A549 treated with AZD9567 at 1 μM for 4 hours (cell line): ENCODE data around the gene NCKIPSD. TPM values are rescaled to one million over a fixed set of nuclear protein-coding genes. Genes with fewer than 3 reads are reported as not detected.

Source experiments
- total RNA-seq: library from RNA; stranded (reverse); fragments of 200-300 nt; extraction: Qiagen RNA extraction; gene quantifications from 5 replicates; pipeline ENCODE4 v1.2.3, GENCODE V29; 2022; ENCODE audit not compliant: insufficient read depth

The NCKIPSD gene
- 9.9 to 13.6 TPM (median 11.5 TPM) in 5 replicates for total RNA-seq

DNA sequence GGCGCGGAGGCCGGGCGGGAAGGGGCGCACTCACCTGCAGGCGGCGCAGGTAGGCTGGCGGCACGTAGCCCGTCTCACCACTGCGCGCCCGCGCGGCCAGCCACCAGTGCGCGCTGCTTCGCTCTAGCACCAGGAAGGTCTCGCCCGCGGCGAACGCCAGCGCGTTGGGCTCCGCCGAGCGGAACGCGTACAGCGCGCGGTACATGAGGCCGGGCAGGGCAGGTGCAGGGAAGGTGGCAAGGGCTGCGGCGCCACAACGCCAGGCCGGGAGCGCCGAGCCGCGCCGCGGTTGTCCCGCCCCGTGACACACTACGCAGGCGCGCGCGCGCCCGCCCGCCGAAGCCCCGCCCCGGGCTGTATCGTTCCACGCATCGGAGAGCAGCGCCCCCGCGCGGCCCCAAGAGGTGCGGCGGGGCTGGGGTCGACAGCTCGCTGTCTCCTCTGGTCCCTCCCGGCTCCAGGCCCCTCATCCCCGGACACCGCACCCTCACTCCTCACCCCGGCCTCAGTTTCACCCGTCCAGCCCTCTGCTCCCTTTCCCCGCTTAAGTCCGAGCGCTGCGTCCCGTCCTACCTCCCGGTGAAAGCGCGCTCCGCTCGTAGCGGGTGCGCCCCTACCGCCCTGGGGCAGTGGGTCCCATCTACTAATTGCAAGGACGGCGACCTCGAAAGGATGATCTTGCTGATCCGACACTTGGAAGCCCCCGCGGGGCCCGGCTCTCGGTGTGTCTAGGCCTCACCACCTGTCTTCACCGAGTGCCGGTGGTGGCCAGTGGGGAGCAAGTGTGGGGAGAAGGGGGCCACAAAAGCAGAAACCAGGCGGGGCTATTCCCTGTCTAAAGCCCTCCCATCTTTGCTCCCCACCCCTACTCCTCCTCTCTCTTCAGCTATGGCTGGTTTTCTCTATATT, at the start of gene NCKIPSD:
TSS of gene NCKIPSD (minus strand) at position 313 of the 909 bp plus-strand sequence. CDS start at position 205, 108 bp downstream.

DNA sequence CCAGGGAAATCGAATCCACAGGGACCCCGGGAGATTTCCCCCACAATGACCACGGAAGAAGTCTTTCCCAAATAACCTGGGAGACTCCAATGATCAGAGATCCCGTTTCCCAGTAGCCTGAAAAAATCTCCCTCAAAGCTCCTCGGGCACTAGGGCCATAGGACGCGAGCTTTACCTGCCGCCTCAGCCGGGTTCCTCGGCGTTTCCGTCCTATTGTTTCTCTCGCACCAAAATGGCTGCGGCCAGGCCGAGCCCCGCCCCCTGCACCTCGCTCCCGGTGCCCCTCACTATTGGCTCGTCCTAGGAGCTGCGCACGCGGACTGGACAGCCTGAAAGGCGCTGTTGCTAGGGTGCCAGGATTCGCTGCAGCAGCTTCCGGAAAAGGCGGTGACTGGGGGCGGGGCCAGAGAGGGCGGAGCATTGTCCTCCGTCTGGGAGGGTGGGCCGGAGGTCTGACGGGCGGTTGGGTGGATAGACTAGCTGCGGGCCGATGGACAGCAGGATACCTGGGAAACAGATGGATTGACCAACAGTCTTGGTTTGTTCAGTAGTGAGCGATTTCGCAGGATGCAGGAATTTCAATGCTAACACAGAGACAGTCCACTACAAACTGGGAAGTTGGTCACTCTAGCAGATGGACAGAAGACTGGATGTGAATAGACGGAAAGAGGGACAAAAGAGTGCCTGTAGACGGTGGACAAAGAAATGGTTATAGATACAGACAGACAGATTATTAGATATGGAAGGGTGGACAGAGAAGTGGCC, 31.4 kb upstream of the NCKIPSD start, which contains the start of gene IP6K2:
TSS of gene IP6K2 (minus strand) at position 240 of the 765 bp plus-strand sequence. CDS start 21,930 bp downstream, outside the sequence.

DNA sequence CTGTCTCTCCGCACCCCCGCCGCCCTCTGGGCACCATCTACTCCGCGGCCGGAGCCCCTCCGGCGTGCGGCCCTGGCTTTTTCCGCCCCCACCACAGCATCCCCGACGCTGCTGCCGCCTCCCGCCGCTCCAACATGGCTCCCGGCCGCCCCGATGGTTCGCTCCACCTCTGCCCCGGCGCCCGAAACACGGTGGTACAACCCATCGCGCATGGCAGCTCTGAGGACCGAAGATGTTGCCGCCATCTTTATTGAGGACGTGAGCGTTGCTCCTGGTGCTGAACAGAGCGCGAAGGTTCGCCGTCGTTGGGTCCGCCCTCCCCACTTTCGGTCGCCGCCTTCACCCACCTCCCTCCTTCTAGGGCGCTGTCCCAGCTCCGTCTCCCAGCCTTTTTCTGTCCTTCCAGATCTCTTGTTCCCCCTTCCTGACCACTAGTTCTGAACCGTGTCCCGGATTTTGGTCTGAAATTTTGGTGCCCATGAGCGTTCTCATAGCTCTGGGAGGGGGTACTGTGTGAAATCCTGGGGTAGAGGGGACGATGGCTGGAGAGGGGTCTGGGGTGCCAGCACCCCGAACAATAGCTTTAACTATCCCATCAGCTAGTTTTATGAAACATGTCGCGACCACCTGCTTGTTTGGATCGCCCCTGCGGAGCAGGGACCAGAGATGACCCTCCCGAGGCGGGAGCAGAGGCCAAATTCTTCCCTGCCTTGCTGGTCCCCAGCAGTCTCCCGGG, 22.8 kb downstream of the NCKIPSD start, which contains the start of gene CELSR3:
TSS of gene CELSR3 (minus strand) at position 134 of the 736 bp plus-strand sequence. CDS start 252 bp downstream, outside the sequence.

DNA sequence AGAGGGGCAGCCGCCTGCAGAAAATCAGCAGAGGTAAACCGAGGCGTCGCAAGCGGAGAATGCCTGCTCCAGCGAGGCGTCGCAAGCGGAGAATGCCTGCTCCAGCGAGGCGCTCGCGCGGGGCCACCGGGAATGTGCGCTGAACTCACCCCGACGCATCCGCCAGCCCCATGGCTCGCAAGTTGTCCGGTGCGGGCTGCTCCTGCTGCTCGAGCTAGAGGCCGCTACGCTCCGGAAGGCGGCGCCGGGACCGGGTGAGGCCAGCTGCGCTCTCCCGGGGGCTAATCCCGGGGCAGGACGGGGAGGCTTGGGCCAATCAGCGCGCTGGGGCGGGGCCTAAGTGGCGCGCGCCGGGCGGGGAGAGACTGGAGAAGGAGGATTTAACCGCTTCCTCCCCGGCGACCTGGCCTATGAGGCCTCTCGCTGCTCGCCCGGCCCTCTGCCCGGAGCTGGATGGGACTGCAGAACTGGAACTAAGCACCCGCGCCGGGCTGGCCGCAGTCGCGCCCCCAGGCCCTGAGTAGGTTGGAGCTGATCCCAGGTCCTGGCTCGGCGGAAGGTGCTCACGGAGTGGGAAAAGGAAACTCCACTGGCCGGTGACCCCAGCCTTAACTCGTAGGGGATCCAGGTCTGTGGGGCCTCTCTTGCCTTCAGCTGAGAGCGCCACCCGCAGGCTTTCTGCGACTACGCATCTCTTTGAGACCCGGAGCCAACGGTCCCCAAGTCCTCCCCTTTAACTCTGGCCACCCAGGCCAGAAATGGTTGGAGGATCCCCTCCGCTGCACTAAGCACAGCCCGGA, 50.3 kb downstream of the NCKIPSD start, which contains the start of gene SLC26A6:
TSS of gene SLC26A6 (minus strand) at position 240 of the 800 bp plus-strand sequence. CDS start at position 172, 68 bp downstream.

Other genes starting within 250 kb of the NCKIPSD start
- 24.0 to 33.2 TPM (median 26.9 TPM) in 5 replicates for gene CCDC51, start 245.8 kb downstream of the NCKIPSD start, total RNA-seq
- gene TMA7, start 245.7 kb downstream of the NCKIPSD start, total RNA-seq = 283 to 301 TPM (median 288 TPM) in 5 replicates
- gene ATRIP, start 239.2 kb downstream of the NCKIPSD start, total RNA-seq = 10.4 to 11.7 TPM (median 10.9 TPM) in 5 replicates
- gene SHISA5, start 181.7 kb downstream of the NCKIPSD start, total RNA-seq = 104 to 129 TPM (median 116 TPM) in 5 replicates
- 9.4 to 15.1 TPM (median 12.8 TPM) in 5 replicates for gene PFKFB4, start 129.1 kb downstream of the NCKIPSD start, total RNA-seq
- gene UCN2, start 122.1 kb downstream of the NCKIPSD start, total RNA-seq = 5.2 to 10.0 TPM (median 9.6 TPM) in 5 replicates
- gene COL7A1, start 90.6 kb downstream of the NCKIPSD start, total RNA-seq = 78.4 to 198 TPM (median 177 TPM) in 5 replicates
- gene UQCRC1, start 76.3 kb downstream of the NCKIPSD start, total RNA-seq = 169 to 205 TPM (median 174 TPM) in 5 replicates
- 0.23 TPM in 1 of 5 replicates, not detected in the others for gene TMEM89, start 64.1 kb downstream of the NCKIPSD start, total RNA-seq
- 8.4 to 23.6 TPM (median 18.4 TPM) in 5 replicates for gene SLC26A6, start 50.5 kb downstream of the NCKIPSD start, total RNA-seq
- 2.9 to 4.8 TPM (median 4.2 TPM) in 5 replicates for gene CELSR3, start 23.0 kb downstream of the NCKIPSD start, total RNA-seq
- gene IP6K2, start 31.3 kb upstream of the NCKIPSD start, total RNA-seq = 46.0 to 54.1 TPM (median 51.6 TPM) in 5 replicates
- 15.5 to 19.1 TPM (median 18.8 TPM) in 5 replicates for gene PRKAR2A, start 162.0 kb upstream of the NCKIPSD start, total RNA-seq
- gene SLC25A20, start 213.0 kb upstream of the NCKIPSD start, total RNA-seq = 5.8 to 10.4 TPM (median 9.5 TPM) in 5 replicates
- gene ARIH2, start 232.9 kb upstream of the NCKIPSD start, total RNA-seq = 51.8 to 67.0 TPM (median 55.1 TPM) in 5 replicates